GM19099 (cell line): ENCODE data around the gene ATP8A1.

Source experiments
- POLR2A ChIP-seq: IDR thresholded peaks from 3 replicates; pipeline ENCODE4 v1.6.1; 2011; ENCODE audit warnings: low read depth; ENCODE audit not compliant: insufficient read length; ENCODE audit errors: extremely low read depth

ATP8A1 gene

GRCh38 chr4:42615131-42615763 lies 41.7 kb downstream of the ATP8A1 start:
- TF ChIP-seq POLR2A, result no peak

GRCh38 chr4:42612898-42613297 lies 44.0 kb downstream of the ATP8A1 start:
- TF ChIP-seq POLR2A, result no peak

GRCh38 chr4:42610941-42611340 lies 46.0 kb downstream of the ATP8A1 start:
- TF ChIP-seq POLR2A, result no peak

- no peak for TF ChIP-seq POLR2A
Observed at GRCh38 chr4:42609051-42609450, 47.9 kb downstream of the ATP8A1 start.

GRCh38 chr4:42608551-42608950 lies 48.4 kb downstream of the ATP8A1 start:
- no peak for TF ChIP-seq POLR2A

GRCh38 chr4:42607011-42607726 lies 49.7 kb downstream of the ATP8A1 start:
- TF ChIP-seq POLR2A, result no peak

GRCh38 chr4:42605264-42605663 lies 51.6 kb downstream of the ATP8A1 start:
- no peak for TF ChIP-seq POLR2A

GRCh38 chr4:42603862-42604261 lies 53.0 kb downstream of the ATP8A1 start:
- no peak for TF ChIP-seq POLR2A

GRCh38 chr4:42600578-42600977 lies 56.3 kb downstream of the ATP8A1 start:
- no peak for TF ChIP-seq POLR2A

- TF ChIP-seq POLR2A, result no peak
Observed at GRCh38 chr4:42596918-42597317, 60.0 kb downstream of the ATP8A1 start.

- TF ChIP-seq POLR2A, result no peak
Observed at GRCh38 chr4:42594888-42595287, 62.0 kb downstream of the ATP8A1 start.

GRCh38 chr4:42588909-42589308 lies 68.0 kb downstream of the ATP8A1 start:
- TF ChIP-seq POLR2A, result no peak

- no peak for TF ChIP-seq POLR2A
Observed at GRCh38 chr4:42586775-42587174, 70.1 kb downstream of the ATP8A1 start.

- no peak for TF ChIP-seq POLR2A
Observed at GRCh38 chr4:42579903-42580302, 77.0 kb downstream of the ATP8A1 start.

GRCh38 chr4:42578187-42578586 lies 78.7 kb downstream of the ATP8A1 start:
- TF ChIP-seq POLR2A, result no peak

GRCh38 chr4:42574870-42575430 lies 82.0 kb downstream of the ATP8A1 start:
- no peak for TF ChIP-seq POLR2A

- no peak for TF ChIP-seq POLR2A
Observed at GRCh38 chr4:42573249-42573648, 83.7 kb downstream of the ATP8A1 start.

GRCh38 chr4:42570221-42570620 lies 86.7 kb downstream of the ATP8A1 start:
- no peak for TF ChIP-seq POLR2A
